VCaP (cell line): ENCODE results near the gene EPHB1.

Source experiments
- H3K27ac ChIP-seq: fragments of 450-650 bp; 2 replicates; pipeline ENCODE4 v1.5.1; 2017
- TF ChIP-seq, protein P1 (sequence below): fragments of 450-650 bp; conservative IDR thresholded peaks from 2 replicates; pipeline ENCODE4 v1.5.1; 2017; ENCODE audit warnings: mild to moderate bottlenecking, moderate library complexity

The EPHB1 gene

DNA sequence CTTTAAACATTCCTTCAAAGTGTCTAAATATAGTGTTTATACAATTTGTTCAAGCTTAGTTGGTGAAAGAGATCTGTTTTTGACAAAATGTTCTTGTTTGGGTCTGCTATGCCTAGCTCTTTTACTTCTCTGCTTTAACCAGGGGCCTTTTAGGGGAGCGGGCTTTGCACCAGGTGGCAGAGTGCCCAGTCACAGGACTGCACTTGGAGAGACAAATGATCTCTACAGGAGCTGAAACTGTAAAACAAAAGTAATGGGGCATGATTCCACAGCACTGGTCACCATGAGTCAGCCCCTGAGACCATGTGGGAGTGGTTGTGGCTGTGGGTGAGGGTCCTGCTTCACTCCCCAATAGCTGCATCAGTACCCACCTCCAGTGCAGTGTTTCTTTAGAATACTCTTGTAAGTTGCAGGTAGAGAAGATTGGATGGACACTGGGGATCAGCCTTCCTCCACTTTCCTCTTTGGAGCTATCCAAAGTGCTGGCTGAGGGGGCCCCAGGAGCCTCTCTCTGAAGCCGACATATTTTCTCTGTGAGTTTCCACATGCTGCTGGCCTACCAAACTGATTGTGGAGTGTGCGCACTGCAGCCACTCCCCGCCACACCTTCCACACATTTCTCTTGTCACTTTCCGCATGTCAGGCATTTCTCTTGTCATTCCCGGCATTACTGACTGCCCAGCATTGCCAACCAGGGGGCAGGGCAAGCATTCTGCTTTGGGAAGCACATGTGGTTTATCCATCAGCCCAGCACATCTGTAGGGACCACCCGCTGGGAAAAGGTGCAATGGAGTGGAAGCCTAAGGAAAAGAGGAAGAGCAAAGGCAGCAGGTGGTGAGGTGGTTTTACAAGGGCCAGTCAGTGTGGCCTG, 110.0 kb downstream of the EPHB1 start:
- TF ChIP-seq, protein P1, sequence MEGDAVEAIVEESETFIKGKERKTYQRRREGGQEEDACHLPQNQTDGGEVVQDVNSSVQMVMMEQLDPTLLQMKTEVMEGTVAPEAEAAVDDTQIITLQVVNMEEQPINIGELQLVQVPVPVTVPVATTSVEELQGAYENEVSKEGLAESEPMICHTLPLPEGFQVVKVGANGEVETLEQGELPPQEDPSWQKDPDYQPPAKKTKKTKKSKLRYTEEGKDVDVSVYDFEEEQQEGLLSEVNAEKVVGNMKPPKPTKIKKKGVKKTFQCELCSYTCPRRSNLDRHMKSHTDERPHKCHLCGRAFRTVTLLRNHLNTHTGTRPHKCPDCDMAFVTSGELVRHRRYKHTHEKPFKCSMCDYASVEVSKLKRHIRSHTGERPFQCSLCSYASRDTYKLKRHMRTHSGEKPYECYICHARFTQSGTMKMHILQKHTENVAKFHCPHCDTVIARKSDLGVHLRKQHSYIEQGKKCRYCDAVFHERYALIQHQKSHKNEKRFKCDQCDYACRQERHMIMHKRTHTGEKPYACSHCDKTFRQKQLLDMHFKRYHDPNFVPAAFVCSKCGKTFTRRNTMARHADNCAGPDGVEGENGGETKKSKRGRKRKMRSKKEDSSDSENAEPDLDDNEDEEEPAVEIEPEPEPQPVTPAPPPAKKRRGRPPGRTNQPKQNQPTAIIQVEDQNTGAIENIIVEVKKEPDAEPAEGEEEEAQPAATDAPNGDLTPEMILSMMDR: no peak
- no peak overlapping the region for H3K27ac ChIP-seq

DNA sequence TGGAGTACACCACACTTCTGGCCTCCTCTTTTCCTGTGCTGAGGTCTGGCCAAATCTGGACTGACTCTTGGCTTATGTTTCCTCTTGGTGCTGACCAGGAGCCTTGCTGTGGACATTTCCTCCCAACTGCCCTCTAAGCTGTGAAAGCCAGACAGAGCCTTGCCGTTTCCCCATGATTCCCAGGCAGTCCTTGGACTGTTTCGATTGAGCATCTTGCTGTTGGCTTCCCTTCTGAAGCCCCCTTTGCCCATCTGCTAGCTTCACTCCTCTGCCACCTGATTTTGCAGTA, 110.5 kb downstream of the EPHB1 start:
- no peak overlapping the region for H3K27ac ChIP-seq
- TF ChIP-seq, protein P1: no peak

DNA sequence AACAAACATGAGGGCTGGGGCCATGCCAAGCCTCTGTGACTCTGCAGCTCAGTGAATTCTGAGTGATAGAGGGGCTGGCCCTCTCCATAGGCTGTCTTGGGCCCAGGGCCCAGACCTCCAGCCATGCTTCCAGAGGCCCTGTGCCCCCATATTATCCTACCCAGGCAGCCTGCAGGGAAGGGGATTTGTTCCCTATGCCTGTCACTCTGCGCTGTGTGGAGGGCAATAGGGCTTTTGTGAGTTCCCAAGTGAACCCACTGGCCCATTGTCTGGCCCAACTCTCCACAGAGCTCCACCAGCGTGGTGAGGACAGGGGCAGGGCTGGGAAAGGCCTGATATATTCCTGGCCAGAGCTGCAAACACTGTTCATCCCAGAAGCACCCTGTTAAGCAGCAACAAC, 113.2 kb downstream of the EPHB1 start:
- H3K27ac ChIP-seq: no peak overlapping the region
- TF ChIP-seq, protein P1: no peak

DNA sequence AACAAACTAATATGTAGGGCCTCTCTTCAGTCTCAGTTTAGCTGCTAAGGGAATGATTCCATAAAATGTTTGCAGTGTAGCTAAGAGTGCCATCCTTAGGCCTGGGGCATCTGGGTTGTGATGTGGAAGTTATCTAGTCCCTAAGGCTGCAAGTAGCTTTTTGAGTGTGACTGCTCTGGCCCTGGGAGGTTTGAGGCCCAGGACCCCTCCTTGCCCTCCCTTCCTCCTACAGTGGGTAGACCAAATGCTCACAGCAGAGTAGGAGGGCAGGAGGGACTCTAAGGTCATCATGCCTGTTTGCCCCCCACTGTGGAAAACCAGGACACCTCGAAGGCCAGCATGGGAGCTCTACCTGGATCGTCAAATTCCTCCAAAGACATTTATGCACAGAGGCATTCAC, 115.0 kb downstream of the EPHB1 start:
- no peak overlapping the region for H3K27ac ChIP-seq
- TF ChIP-seq, protein P1: no peak

DNA sequence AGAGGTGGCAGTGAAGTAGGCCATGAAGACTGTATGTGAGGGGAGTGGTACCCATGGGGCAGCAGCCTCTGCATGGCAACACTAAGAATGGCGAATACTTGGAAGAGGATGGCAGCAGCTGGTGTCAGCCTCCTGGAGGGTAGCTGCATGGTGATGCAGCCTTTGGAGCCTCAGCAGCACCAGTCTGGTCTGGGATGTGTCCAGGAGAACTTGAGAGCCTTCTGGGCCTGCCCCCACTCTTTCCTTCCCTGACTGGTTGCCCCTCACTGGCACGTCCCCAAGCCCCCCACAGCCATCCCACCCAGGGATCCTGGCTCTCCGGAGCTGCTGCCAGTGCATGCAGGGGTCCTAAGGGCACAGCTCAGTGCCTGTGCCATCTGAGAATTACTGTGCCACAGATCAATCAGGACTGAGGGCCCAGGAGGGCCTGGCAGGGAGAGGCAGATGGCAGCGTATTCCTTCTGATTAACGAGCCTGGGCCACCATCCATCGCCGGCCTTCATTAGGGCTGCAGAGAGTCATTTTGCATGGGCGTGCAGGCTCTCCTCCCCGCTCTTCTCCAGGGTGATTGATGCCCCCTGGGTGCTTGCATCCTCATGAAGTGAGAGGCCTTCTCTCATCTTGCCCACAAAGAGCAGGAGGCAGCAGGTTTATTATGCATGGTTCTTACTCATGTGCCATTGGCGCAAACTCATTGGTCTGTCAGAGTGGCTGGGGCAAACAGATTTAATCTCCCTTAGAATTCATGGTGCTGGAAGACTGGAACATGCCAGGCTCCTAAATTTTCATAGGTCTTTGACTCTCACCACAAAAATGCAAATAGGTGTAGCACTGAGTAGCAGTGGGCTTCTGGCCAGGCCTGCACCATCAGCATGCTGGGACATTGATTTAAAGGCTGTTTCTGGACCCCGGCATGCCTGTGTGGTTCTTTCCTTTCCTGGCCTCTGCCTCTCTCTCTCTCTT, 116.8 kb downstream of the EPHB1 start:
- TF ChIP-seq, protein P1: no peak
- no peak overlapping the region for H3K27ac ChIP-seq

DNA sequence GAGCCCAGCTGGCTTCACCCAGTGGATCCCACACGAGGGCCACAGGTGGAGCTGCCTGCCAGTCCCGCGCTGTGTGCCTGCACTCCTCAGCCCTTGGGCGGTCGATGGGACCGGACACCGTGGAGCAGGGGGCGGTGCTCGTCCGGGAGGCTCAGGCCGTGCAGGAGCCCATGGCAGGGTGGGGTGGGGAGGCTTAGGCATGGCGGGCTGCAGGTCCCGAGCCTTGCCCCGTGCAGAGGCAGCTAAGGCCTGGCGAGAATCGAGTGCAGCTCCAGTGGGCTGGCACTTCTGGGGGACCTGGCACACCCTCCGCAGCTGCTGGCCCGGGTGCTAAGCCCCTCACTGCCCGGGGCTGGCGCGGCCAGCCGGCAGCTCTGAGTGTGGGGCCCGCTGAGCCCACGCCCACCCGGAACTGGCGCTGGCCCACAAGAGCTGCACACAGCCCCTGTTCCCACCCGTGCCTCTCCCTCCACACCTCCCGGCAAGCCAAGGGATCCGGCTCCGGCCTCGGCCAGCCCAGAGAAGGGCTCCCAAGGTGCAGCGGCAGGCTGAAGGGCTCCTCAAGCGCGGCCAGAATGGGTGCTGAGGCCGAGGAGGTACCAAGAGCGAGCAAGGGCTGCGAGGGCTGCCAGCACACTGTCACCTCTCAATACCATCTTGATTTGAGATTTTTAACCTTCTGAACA, 121.4 kb downstream of the EPHB1 start:
- H3K27ac ChIP-seq: peak overlapping the region; percentile 43; the same call in 1 of the 2 replicates
- TF ChIP-seq, protein P1: no peak

DNA sequence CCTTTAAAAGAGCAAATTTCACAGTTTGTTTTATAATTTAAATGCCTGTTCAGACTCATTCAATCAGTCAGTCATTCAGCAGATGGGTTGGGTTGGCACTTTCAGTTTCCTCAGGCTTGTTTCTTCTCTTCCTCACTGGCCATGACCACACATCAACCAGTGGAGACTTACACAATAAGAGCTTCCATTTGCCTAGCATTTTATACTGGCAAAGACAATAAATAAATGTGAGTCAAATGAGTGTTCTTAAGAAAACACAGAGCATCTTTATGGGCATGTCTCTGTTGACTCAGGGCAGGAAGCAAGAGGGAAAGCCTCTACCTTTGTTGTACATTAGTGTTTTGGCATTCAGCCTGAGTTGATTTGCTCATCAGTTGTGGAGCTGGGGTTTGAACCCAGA, 122.6 kb downstream of the EPHB1 start:
- peak overlapping the region; percentile 43 for H3K27ac ChIP-seq
- TF ChIP-seq, protein P1: no peak
